Epithelial cell of proximal tubule (primary cell): ENCODE data around the gene TEX22. TPM values are rescaled to one million over a fixed set of nuclear protein-coding genes. Genes with fewer than 3 reads are reported as not detected.

Source experiments
- DNase-seq: peaks from one replicate; pipeline ENCODE4 v3.0.0-alpha.2; 2011; ENCODE audit warnings: low read depth
- H3K4me3 ChIP-seq: 2 replicates; pipeline ENCODE4 v1.5.1; 2011; ENCODE audit warnings: low read depth, mild to moderate bottlenecking, low read length
- total RNA-seq: library from RNA; depleted of rRNA; stranded (reverse); fragments of >200 nt; gene quantifications from 2 replicates; pipeline ENCODE4 v1.2.3, GENCODE V29; 2015
- TF ChIP-seq, protein P1 (sequence below): conservative IDR thresholded peaks from 2 replicates; pipeline ENCODE4 v1.5.1; 2012; ENCODE audit warnings: low read depth, mild to moderate bottlenecking, low read length

TEX22 gene
- total RNA-seq, 1 donor from 2014 or later = 0.29 TPM

DNA sequence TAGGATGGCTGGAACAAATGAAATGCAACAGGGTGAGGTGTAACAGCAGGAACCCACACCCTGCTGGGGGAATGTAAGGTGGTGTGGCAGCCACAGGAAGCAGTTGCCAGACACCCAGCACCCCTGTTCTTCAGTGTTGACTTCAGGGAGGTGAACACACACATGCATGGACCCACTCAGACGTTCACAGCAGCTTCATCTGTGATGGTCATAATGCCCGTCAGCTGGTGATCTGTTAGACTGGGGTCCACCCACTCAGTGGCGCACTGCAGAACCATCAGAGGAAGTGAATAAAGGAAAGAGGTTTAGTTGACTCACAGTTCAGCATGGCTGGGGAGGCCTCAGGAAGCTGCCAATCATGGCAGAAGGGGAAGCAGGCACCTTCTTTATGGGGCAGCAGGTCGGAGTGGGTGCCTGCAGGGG, 22.7 kb upstream of the TEX22 start:
- no peak overlapping the region for H3K4me3 ChIP-seq
- no peak for DNase-seq
- TF ChIP-seq, protein P1, sequence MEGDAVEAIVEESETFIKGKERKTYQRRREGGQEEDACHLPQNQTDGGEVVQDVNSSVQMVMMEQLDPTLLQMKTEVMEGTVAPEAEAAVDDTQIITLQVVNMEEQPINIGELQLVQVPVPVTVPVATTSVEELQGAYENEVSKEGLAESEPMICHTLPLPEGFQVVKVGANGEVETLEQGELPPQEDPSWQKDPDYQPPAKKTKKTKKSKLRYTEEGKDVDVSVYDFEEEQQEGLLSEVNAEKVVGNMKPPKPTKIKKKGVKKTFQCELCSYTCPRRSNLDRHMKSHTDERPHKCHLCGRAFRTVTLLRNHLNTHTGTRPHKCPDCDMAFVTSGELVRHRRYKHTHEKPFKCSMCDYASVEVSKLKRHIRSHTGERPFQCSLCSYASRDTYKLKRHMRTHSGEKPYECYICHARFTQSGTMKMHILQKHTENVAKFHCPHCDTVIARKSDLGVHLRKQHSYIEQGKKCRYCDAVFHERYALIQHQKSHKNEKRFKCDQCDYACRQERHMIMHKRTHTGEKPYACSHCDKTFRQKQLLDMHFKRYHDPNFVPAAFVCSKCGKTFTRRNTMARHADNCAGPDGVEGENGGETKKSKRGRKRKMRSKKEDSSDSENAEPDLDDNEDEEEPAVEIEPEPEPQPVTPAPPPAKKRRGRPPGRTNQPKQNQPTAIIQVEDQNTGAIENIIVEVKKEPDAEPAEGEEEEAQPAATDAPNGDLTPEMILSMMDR = no peak

- DNase-seq = no peak
- TF ChIP-seq, protein P1 = no peak
- no peak overlapping the region for H3K4me3 ChIP-seq
These were observed 21.6 kb upstream of the TEX22 start for GRCh38 chr14:105376521-105377440.

DNA sequence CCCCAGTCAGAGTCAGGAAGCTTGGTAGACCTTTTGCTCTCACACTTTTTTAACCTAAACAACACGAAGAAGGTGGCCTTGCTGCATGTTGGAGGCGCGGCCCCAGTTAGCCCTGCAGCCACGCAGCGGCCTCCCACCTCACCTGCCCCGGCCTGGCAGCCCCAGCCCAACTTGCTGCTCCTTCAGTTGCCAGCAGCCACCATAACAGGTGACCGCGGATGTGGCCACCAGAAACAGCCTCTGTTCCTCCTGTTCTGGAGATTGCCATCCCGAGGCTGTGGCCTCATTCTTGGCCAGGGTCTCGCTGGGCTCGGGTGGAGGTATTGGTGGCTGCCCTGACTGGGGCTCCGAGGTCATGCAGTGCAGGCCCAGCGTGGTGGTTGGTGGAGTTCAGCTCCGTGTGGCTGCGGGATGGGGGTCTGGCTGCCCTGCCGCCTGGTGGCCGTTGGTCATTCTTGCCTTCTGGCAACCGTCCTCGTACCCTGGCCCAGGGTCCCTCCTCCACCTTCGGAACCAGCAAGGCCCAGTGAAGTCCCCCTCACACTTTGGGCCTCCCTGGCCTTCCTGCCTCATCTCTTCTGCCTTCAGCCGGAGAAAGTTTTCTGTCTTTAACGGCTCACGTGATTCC, 20.7 kb upstream of the TEX22 start:
- H3K4me3 ChIP-seq = no peak overlapping the region
- no peak for DNase-seq
- TF ChIP-seq, protein P1 = no peak

GRCh38 chr14:105378199-105378598, 20.1 kb upstream of the TEX22 start:
- H3K4me3 ChIP-seq = no peak overlapping the region
- no peak for DNase-seq
- TF ChIP-seq, protein P1 = no peak

- no peak overlapping the region for H3K4me3 ChIP-seq
- no peak for DNase-seq
- TF ChIP-seq, protein P1 = no peak
These were observed 19.3 kb upstream of the TEX22 start for GRCh38 chr14:105378873-105379685.

GRCh38 chr14:105379946-105380345, 18.4 kb upstream of the TEX22 start:
- no peak for DNase-seq
- H3K4me3 ChIP-seq = no peak overlapping the region
- TF ChIP-seq, protein P1 = no peak
